GM18517 (cell line): ENCODE results near the gene PCBP3.

Experiments used
- ATAC-seq: cut with Tn5 transposase; IDR thresholded peaks from one replicate; pipeline ENCODE4 v1.9.1; 2021; ENCODE audit warnings: mild to moderate bottlenecking, moderate library complexity; ENCODE audit not compliant: unreplicated experiment

Gene PCBP3

GRCh38 chr21:45747802-45748445 lies 104.4 kb downstream of the PCBP3 start:
- no peak for ATAC-seq

- ATAC-seq = no peak
Observed at GRCh38 chr21:45748593-45748992, 105.1 kb downstream of the PCBP3 start.

- ATAC-seq = no peak
Observed at GRCh38 chr21:45749974-45750373, 106.4 kb downstream of the PCBP3 start.

GRCh38 chr21:45750936-45751335 lies 107.4 kb downstream of the PCBP3 start:
- ATAC-seq = no peak

- ATAC-seq = no peak
Observed at GRCh38 chr21:45753445-45753844, 109.9 kb downstream of the PCBP3 start.

GRCh38 chr21:45756029-45756428 lies 112.5 kb downstream of the PCBP3 start:
- no peak for ATAC-seq

- ATAC-seq = no peak
Observed at GRCh38 chr21:45756669-45757068, 113.1 kb downstream of the PCBP3 start.

GRCh38 chr21:45761704-45762103 lies 118.2 kb downstream of the PCBP3 start:
- ATAC-seq = no peak

- no peak for ATAC-seq
Observed at GRCh38 chr21:45763074-45763473, 119.5 kb downstream of the PCBP3 start.

- no peak for ATAC-seq
Observed at GRCh38 chr21:45763506-45763905, 120.0 kb downstream of the PCBP3 start.

GRCh38 chr21:45764792-45765191 lies 121.3 kb downstream of the PCBP3 start:
- ATAC-seq = no peak

GRCh38 chr21:45765375-45765774 lies 121.8 kb downstream of the PCBP3 start:
- no peak for ATAC-seq

- ATAC-seq = no peak
Observed at GRCh38 chr21:45766055-45766454, 122.5 kb downstream of the PCBP3 start.

GRCh38 chr21:45766501-45766900 lies 123.0 kb downstream of the PCBP3 start:
- ATAC-seq = no peak

- no peak for ATAC-seq
Observed at GRCh38 chr21:45767071-45768006, 123.8 kb downstream of the PCBP3 start.

GRCh38 chr21:45768011-45768739 lies 124.7 kb downstream of the PCBP3 start:
- no peak for ATAC-seq

- ATAC-seq = no peak
Observed at GRCh38 chr21:45768740-45769048, 125.2 kb downstream of the PCBP3 start.

GRCh38 chr21:45769294-45769693 lies 125.8 kb downstream of the PCBP3 start:
- ATAC-seq = no peak

GRCh38 chr21:45769896-45770295 lies 126.4 kb downstream of the PCBP3 start:
- ATAC-seq = no peak

GRCh38 chr21:45772180-45772579 lies 128.7 kb downstream of the PCBP3 start:
- no peak for ATAC-seq

- no peak for ATAC-seq
Observed at GRCh38 chr21:45774291-45774690, 130.8 kb downstream of the PCBP3 start.

GRCh38 chr21:45776971-45777370 lies 133.4 kb downstream of the PCBP3 start:
- no peak for ATAC-seq
